Left kidney (tissue), 2 donors: ENCODE data around the gene CAV3. TPM values are rescaled to one million over a fixed set of nuclear protein-coding genes. Genes with fewer than 3 reads are reported as not detected.

Experiments used
- DNase-seq: peaks from one replicate; pipeline ENCODE4 v3.0.0-alpha.2; 2013
- polyA plus RNA-seq: library from polyadenylated mRNA; unstranded; fragments of 120-200 nt; gene quantifications from one replicate; pipeline ENCODE4 v1.2.1, GENCODE V29; 2013; ENCODE audit not compliant: insufficient read length

The CAV3 gene
- polyA plus RNA-seq, 1 donor: 0.48 TPM

- DNase-seq: no peak
Measured at GRCh38 chr3:8761866-8762265, 28.3 kb downstream of the CAV3 start.

GRCh38 chr3:8762607-8763377 is 29.2 kb downstream of the CAV3 start:
- no peak for DNase-seq

GRCh38 chr3:8764528-8764927 is 30.9 kb downstream of the CAV3 start:
- DNase-seq: no peak

- no peak for DNase-seq
Measured at GRCh38 chr3:8765528-8765927, 31.9 kb downstream of the CAV3 start.

DNA sequence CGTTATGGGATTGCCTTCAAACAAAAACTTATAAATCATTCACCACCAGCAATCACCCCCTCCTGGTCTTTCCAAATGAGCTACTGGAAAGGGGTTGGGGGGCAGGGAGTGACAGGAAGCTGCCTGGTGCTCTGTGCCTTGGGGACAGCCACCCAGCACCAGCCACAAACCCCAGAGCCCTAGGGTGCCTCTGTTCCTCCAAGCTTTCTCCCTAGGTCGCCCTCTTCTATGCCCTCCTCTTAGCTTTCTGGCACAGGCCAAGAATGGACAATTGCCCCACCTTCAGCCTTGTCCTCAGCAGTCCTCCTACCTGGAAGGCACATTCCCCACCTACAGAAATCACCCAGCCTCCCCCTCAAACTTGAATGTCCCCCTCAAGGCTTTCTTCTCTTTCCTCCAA is 32.5 kb downstream of the CAV3 start:
- no peak for DNase-seq

- DNase-seq: no peak
Measured at GRCh38 chr3:8767256-8767666, 33.7 kb downstream of the CAV3 start.

DNA sequence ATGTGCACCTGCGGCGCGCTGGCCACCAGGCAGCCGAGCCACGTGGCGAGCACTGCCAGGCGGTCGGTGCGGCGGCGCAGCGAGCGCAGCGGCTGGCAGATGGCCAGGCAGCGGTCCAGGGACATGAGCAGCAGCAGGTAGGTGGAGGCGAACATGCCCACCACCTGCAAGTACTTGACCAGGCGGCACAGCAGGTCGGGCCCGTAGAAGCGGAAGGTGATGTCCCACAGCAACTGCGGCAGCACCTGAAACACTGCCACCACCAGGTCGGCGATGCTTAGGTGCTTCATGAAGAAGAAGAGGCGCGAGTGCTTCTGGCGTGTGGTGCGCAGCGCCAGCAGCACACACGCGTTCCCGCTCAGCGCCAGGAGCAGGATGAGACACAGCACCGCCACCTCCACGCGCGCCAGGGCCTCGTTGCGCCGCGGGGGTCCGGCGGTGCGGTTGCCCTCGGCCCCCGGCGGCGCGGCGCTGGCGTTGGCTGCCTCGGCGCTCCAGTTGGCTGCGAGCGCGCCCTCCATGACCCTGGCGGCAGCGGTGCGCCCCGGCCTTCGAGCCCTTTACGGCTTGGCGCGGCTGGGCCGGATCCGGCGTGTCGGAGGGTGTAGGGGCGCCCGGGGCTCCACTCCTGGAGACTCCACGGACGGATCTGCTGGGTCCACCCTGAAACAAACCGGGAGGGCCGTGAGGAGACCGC is 34.2 kb downstream of the CAV3 start:
- DNase-seq: peak; percentile 40

GRCh38 chr3:8768364-8769087 is 34.9 kb downstream of the CAV3 start:
- no peak for DNase-seq

DNA sequence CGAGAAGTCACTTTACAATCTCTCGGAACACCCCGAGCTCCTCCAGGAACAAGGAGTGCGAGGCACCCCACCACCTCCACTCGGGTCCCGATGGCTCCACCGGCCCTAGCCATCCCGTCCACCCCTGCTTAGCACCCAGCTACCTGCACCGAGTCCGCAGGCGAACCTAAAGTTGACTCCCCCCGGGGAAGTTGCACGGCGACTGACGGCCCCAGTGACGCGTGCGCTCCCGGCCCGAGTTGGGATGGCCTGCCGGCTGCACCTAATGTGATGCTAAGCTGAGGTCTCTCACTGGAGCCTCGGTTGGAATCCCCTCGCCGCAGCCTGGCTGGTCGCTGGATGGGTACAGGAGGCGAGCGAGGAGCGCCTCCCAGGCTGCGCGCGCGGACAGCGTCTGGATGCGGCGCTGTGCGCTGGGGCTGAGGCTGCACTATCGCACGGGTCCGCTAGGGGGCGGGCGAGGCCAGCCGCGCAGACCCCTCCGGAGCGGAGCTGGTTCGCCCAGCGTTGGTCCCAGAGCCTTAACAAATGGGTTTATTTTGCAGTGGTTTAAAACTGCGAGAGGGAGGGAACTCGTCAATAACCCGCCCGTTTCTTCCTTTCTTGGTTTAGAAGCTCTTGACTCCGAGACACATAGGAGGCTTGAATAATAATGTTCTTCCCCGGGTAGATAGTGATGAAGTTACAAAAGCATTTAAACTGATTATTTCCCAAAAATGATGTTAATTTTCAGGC is 35.7 kb downstream of the CAV3 start, which contains the start of gene OXTR:
Gene OXTR, minus strand, starts transcription at position 526 of the 735 bp plus-strand sequence. CDS start 1,426 bp downstream, outside the sequence.
- peak; percentile 61 for DNase-seq

DNA sequence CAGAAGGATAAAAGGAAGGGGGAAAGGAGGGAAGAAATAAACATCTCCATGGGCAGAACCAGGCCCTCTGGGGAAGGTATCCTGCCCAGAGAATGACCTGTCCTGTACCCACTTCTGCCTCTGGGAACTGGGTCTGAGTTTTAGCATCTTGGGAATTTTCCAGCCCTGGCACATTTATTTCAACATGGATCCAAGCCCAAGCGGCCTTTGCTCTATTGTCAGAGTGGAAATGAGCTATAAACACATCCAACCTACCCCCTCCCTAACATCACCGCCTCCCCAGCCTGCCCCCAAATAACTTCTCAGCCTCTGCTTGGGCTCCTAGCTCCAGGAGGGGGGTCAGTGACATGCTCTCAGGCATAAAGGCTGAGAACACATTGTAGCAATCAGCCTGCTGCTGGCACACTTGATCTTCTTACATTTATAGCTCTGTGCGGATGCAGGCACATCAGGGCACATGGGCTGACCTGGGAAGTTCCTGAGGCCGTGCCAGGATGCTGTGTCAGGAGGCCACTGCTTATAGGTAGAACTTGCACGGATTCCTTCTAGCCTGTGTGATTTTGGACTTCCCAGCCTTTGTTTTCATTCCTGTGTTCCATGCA is 40.4 kb downstream of the CAV3 start:
- no peak for DNase-seq

GRCh38 chr3:8775181-8775580 is 41.6 kb downstream of the CAV3 start:
- DNase-seq: no peak

- DNase-seq: no peak
Measured at GRCh38 chr3:8775602-8776001, 42.0 kb downstream of the CAV3 start.

- no peak for DNase-seq
Measured at GRCh38 chr3:8776406-8776805, 42.8 kb downstream of the CAV3 start.

DNA sequence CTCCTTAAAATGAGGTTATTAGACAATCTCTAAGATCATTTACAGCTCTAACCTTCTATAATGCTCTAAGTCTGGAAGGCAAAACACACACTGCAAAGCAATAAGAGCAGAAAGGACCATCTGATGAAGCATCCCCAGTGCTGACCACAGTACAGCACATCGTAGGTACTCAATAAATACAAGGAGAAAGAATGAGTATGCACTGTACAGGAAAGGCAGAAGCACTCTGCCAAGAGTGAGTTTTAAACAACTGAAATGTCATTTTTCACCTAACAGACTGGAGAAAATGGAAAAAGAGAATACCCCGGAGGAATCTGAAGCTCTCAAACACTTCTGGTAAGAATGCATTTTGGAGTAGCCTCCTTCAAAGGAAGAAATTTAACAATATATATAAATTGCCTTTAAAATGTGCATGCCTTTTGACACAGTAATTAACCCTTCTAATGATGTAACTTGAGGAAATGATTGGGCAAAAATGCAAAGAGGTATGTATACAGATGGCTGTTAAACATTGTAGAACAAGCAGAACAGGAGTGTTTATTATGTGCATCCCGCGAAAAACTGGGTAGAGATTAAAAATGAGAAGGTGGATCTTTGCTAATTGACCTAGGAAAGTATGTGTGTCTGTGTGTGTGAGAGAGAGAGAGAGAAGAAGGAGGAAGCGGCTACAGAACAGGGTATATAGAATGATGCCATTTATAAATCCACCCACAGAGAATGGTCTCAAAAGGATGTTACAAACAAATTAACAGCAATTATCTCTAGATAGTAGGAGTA is 43.8 kb downstream of the CAV3 start:
- DNase-seq: no peak

- DNase-seq: no peak
Measured at GRCh38 chr3:8777978-8778267, 44.3 kb downstream of the CAV3 start.

GRCh38 chr3:8778475-8778874 is 44.9 kb downstream of the CAV3 start:
- DNase-seq: no peak

DNA sequence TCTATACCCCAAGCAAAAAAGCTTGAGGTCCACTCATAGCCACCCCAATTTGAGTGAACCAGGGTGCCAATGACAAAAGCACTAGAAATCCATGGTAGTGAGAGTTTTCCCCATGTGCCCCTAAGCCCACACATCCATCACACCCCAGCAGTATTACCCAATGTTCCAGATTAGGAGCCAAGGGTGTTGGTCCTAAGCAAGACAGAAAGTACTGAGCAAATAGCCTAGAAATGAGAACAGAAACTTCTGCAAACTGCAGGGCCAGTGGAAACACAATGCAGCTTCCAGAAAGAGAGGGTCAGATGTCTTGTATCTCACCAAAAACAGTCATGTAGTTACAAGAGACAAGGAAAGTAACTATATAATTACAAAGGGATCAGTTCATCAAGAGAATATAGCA is 46.7 kb downstream of the CAV3 start:
- no peak for DNase-seq

GRCh38 chr3:8784676-8785435 is 51.3 kb downstream of the CAV3 start:
- DNase-seq: no peak

DNA sequence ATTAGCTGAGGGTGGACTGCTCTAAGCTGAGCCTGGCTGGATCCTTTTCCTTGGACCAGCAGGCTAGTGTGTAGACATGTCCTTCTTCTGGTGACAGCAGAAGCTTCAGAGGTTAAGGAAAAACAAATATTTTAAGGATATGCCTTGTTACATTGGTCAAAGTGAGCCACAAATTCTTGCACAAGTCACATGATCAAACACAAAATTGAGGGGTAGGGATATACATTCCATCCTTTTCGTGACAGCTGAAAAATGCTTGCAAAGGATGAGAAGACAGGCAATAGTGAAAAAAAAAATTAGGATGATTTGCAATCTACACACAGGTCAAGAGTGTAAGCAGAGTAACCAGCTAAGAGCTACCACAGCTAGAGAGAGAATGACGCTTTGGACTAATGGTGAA is 56.9 kb downstream of the CAV3 start:
- DNase-seq: no peak

DNA sequence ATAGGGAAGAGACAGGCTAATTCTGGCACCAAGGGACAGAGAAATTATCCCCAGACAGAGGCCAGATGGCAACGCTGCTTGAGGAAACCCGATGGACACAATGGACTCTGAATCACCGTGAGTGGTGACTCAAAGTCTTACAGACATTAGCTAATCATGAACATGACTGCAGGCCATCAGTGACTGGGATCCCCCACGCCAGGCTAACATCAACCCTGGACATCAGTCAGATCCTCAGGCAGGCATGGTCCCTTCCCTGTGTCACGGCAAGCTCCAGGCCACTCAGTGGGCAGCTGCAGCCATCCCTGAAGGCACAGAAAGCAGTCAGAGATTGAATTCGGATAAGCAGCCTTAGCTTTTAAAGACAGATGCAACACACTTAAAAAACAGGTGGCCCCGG is 59.6 kb downstream of the CAV3 start:
- no peak for DNase-seq
